B cell (primary cell): ENCODE results near the gene ANTXR1.

Source experiments
- CTCF ChIP-seq: fragments of 200-600 bp; IDR thresholded peaks from one replicate; pipeline ENCODE4 v1.8.0; 2022; ENCODE audit warnings: antibody characterized with exemption, mild to moderate bottlenecking
- EZH2 ChIP-seq: IDR thresholded peaks from 2 replicates; pipeline ENCODE4 v1.6.1; 2012; ENCODE audit warnings: borderline replicate concordance, low read depth, mild to moderate bottlenecking, moderate library complexity, low read length; ENCODE audit not compliant: insufficient read depth, poor library complexity, severe bottlenecking

- TF ChIP-seq CTCF (no peak), EZH2 (no peak)
Measured at GRCh38 chr2:69204654-69205053, 191.7 kb downstream of the ANTXR1 start.
